ENCODE data around the gene CHMP2B.

CHMP2B gene, protein sequence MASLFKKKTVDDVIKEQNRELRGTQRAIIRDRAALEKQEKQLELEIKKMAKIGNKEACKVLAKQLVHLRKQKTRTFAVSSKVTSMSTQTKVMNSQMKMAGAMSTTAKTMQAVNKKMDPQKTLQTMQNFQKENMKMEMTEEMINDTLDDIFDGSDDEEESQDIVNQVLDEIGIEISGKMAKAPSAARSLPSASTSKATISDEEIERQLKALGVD

DNA sequence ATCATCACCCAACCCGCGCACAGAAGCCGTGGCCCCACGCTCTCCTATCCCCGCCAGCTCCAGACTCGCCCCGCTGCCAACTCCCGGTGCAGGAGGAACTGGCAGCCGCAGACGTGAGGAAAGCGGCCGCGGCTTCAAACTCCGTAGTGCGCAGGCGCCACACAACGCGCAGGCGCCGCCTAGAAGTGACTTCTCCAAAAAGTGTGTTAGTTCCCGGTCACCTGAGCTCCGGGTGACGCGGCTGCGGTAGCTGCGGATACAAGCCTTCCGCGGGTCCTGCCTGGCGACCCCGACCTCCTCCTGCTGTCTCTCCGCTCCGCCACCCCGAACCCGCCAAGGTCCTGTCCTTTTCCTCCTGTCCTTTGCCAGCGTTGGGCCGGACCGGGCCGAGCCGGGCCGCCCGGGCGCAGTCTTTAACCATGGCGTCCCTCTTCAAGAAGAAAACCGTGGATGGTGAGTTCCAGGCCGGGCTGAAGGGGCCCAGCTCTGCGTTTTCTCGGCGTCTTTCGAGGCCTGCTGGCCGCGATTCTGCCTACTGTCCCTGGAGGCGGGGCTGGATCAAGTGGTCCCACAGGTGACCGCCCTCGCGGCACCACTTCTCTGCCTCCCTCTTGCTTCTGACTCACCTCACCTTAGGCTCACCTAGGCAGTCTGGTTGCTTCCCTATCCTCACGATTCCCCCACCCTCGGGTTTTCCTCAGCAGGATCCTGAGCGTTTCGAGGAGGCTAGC lies at the start of gene CHMP2B:
Gene CHMP2B (plus strand): TSS at position 206 of the 731 bp plus-strand sequence. CDS start 214 bp downstream, at position 420.
- peak; percentile 55 to 95 (median 87) for DNase-seq

- DNase-seq = no peak
Measured at GRCh38 chr3:87179642-87180041, 47.5 kb upstream of the CHMP2B start.

- no peak for DNase-seq
Measured at GRCh38 chr3:87181551-87181950, 45.6 kb upstream of the CHMP2B start.

GRCh38 chr3:87182023-87182422 lies 45.1 kb upstream of the CHMP2B start:
- no peak for DNase-seq

DNA sequence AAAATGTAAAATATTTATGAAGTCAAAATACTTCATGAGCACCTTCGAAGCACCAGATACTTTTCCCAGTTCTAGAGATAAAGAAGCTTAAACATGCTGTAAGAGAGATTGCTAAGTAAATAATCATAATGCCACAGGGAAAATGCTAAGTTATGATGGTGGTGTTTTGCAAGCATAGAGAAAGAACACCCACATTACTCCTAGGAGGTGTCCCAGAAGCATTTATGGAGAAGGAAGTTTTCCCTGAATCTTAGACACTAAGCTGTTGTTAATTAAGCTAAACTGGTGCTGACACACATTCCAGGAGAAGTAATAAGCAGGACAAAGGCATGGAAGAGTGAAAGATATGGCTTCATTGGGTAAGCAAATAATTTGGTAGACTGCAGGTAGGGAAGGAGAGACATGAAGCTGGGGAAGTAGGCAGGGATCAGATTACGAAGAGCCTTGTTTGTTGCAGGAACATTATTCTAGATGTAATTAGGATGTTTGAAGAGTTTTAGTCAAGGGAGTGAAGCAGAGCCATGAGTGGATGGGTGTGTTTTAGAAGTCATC lies 40.4 kb upstream of the CHMP2B start:
- no peak for DNase-seq

DNA sequence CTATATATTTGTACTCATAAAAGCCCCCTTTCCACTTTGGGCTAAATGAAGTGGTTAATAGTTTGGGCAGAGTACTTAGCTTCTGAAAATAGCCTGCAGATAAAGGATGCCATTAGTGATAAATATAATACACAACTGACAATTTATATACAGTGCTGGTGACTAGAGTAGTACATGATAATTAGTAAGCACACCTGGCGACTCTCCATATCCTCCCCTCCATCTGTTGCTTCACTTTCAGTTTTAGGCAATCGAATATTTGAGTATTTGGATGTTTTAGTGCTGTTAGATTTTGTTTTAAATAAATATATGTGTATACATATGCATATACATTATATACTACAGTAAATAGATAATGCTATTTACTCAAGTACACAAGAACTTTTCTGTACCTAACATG lies 35.9 kb upstream of the CHMP2B start:
- DNase-seq = no peak

- DNase-seq = no peak
Measured at GRCh38 chr3:87191641-87192040, 35.5 kb upstream of the CHMP2B start.

DNA sequence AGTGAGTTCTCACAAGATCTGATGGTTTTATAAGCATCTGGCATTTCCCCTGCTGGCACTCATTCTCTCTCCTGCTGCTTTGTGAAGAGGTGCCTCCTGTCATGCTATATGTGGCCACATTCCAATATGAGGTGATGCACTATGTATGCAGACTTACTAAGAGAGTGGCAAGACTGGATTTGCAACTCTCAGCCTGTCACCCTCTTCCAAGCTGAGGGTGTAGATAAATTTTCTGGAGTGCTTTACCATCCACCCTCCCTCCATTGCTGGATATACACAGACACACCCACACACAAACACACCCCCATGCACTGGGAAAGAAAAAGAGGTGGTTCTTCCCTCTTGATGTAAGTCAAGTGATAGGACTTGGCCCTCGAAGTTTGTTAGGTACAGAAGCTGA lies 30.2 kb upstream of the CHMP2B start:
- no peak for DNase-seq

DNA sequence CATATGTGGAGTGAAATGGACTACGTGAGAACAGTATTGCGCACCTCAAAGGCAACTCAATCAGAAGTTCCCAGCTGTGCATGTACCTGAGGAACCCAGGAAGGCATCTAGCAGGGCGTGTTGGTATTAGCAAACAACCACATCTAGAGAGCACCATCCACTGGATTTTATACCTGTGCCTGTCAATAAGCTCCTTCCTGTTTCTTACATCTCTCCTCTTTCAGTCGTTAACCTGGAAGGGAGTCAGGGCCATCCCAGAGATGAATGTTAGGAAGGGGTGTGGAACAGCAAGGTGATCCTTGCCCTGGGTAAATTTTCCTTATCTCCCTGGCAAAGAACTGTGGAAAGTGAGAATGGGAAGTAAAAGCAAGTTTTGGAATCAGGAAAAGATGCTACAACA lies 29.6 kb upstream of the CHMP2B start:
- DNase-seq = no peak

- no peak for DNase-seq
Measured at GRCh38 chr3:87198774-87199173, 28.3 kb upstream of the CHMP2B start.

GRCh38 chr3:87199628-87200027 lies 27.5 kb upstream of the CHMP2B start:
- DNase-seq = no peak

GRCh38 chr3:87200060-87200647 lies 27.0 kb upstream of the CHMP2B start:
- DNase-seq = no peak

GRCh38 chr3:87201727-87202126 lies 25.4 kb upstream of the CHMP2B start:
- DNase-seq = no peak

GRCh38 chr3:87203809-87204208 lies 23.3 kb upstream of the CHMP2B start:
- DNase-seq = no peak

DNA sequence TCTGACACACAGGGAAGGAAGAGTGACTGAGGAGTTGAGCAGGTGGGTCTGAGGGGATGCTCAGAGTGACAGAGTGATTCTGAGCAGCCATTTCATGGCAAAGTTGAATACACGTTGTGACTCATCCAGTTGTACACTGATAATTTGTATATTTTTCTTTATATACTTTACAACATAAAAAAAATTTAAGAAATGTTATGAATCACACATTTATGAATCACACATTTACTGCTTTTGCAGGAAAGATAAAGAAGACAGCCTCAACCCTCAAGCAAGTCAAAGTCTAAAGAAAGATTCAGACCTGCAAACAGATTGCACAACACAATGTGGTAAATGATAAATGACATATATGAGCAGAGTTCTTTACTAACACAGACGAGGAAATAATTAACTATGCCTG lies 21.0 kb upstream of the CHMP2B start:
- no peak for DNase-seq

- no peak for DNase-seq
Measured at GRCh38 chr3:87206635-87207034, 20.5 kb upstream of the CHMP2B start.

GRCh38 chr3:87207460-87207859 lies 19.6 kb upstream of the CHMP2B start:
- no peak for DNase-seq

- DNase-seq = no peak
Measured at GRCh38 chr3:87209111-87209510, 18.0 kb upstream of the CHMP2B start.

- DNase-seq = no peak
Measured at GRCh38 chr3:87218560-87218959, 8.5 kb upstream of the CHMP2B start.

DNA sequence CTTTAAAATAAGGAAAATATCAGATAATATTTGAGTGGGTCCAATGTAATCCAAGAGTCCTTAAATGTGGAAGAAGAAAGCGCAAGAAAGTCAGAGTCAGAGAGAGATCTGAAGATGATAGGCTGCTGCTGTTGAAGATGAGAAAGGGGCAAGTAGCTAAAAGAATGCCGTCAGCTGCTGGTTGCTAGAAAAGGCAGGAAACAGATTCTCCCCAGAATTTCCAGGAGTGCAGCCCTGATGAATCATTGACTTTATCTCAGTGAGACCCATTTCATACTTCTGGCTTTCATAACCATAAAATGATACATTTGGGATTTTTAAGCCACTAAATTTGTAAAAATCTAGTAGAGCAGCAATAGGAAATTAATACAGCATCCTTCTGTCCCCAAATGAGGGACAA lies 7.5 kb upstream of the CHMP2B start:
- no peak for DNase-seq

GRCh38 chr3:87225659-87226058 lies 1.4 kb upstream of the CHMP2B start:
- peak in 17 of 56 donors; percentile 1 to 44 (median 8) for DNase-seq

- no peak for DNase-seq
Measured at GRCh38 chr3:87227835-87228144, 681 bp downstream of the CHMP2B start.

GRCh38 chr3:87228316-87228715 lies 1.2 kb downstream of the CHMP2B start:
- no peak for DNase-seq
